Activated CD8-positive, alpha-beta memory T cell treated with anti-CD3 and anti-CD28 coated beads for 4 hours (primary cell): ENCODE results near the gene XRCC4.
"Not testable (repeated sequence)": the region's sequence is repeated elsewhere in the genome, so short reads cannot be mapped to it uniquely, and the experiment has no call there.

Experiments
- DNase-seq, 2 donors: peaks; one replicate each; pipeline ENCODE4 v3.0.0-alpha.2; 2020; ENCODE audit warnings: low read depth in 2 of 2

The XRCC4 gene

DNA sequence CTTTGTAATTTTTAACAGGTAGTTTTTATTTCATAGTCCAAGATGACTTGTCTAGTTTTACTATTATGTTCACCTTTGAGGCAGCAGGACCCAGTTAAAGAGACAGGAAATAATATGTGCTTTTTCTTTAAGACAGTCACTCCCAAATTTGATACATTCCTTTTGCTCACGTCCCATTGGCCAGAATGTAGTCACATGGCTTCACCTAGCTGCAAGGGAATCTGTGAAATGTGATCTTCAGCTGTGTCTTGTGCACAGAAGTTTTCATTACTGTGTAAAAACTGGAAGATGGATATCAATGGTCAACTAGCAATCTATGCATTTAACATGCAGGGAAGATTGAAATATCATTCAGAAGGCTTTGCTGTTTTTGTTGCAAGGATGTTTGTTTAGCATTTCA is 41.1 kb downstream of the XRCC4 start:
- DNase-seq, result no peak

DNA sequence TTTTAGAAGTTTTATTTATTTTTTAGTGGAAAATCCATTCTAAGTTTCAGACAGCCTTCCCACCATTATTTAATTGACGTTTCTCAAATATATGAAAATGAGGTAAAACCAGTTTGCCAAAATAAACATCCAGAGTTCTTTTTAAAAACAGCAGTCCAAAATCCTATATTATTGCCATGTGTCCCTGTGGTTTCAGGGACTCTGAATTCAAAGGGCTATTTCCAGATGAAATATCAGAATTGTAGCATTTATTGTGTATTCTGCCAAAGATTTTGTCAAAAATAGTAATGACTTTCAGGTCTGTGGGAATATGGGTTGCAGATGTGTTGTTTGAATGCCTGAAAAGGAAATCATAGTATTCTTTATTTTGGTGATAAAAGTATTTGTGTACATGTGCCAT is 41.6 kb downstream of the XRCC4 start:
- no peak for DNase-seq

DNA sequence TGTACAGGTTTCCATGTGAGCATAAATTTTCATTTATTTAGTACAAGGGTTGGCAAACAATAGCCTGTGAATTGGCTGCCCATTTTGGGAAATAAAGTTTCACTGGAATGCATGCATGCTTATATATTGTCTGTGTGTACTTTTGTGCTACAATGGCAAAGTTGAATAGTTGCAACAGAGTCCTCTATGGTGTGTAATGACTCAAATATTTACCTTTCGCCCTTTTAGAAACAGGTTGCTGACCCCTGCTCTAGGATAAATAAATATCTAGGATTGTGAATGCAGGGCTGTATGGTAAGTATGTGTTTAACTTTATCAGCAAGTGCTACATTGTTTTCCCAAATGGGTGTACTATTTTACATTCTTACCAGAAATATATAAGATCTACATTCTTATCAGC is 47.2 kb downstream of the XRCC4 start:
- no peak for DNase-seq

DNA sequence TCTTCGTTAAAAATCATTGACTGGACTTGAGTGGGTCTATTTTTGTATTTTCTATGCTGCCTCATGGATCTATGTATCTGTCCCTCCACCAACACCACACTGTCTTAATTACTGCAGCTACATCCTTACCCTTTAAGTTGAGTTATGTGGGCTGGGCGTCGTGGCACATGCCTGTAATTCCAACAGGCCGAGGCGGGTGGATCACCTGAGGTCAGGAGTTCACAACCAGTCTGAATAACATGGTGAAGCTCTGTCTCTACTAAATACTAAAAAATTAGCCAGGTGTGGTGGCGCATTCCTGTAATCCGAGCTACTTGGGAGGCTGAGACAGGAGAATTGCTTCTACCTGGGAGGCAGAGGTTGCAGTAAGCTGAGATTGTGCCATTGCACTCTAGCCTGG is 48.2 kb downstream of the XRCC4 start:
- DNase-seq, result no peak

DNA sequence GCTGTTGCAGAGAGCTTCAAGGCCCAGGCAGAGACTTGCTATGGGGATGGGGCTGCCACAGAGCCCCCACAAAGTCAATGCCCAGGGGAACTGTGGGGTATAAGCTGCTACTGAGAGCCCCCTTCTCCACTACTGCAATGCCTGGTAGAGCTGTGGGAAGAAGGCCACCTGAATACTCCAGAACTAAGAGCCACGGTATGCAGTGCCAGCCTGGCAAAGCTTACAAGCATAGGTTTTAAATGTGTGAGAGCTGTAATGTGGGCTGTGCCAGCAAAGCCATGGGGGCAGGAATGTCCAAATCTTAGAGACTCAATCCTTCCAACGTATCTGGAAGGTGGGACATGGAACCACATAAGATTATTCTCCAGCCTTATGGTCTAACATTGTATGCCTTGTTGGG is 49.2 kb downstream of the XRCC4 start:
- no peak for DNase-seq

DNA sequence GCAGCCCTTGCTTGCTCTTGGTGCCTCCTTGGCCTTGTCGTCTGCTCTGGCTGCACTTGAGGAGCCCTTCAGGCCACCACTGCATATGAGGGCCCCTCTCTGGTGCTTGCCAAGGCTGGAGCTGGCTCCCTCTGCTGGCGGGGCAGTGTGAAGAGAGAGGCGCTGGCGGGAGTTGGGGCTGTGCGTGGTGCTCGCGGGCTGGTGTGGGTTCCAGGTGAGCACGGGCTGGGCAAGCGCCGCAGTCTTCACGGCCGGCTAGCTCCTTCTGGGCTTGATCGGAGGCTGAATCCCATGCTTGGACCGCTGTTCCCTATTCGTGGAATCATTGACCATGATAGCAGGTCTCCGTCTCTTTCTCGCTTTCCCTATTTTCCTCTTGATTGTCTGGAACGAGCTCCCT is 56.5 kb downstream of the XRCC4 start:
- no peak for DNase-seq

DNA sequence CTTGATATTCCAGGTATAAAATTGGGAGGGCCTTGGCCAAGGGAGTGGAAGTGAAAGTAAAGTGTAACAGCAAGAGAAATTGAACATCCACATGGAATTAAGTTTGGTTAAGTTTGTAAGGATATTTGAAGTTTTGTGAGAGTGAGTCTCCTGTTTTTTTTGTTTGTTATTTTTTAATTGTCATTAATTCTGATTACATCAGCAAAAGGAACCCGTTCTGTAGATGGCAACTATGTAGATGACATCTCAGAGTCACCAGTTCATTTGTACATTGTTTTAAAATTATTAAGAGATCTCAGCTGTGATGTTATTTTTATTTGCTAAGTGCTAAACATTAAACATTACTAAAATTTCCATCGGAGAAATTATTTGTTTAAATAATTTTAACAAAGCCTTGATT is 65.2 kb downstream of the XRCC4 start:
- no peak for DNase-seq

DNA sequence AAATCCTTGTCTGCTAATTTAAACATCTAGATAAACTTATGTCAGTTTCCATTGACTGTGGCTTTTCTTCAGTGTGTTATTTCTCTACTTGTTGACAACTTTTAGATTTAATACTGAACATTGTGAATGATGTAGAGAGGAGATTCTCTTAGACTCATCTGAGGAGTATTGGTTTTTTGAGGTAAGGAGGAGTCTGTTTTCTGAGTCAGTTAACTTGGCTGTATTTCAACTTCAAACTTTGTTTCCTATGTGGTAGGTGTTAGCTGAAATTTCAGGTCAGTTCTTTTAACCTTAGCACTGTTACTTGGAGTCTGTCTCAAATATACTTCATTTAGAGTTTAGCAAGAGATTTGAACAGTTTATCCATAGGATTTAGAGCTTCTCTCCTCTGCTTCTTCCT is 67.9 kb downstream of the XRCC4 start:
- no peak for DNase-seq

DNA sequence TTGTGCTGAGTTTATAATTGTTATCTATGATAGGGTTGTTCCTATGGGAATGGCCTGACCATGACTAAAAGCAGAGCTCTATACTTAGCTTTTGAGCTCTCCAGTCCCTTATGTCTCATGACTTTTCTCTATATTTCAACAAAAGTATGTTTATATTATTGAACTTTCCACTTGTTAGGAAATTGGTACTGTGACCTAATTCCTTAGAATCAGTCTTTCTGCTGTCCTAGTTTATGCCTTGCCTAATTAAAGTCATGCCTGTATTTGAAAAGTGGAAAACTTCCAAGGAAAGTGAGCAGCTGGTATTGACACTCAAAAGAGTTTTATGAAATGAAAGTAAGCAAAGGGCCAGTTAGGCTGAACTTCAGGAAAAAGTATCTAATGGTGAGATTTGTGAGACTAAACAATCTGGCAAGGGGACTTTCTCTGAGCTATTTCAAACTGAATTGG is 68.6 kb downstream of the XRCC4 start:
- DNase-seq, result no peak

DNA sequence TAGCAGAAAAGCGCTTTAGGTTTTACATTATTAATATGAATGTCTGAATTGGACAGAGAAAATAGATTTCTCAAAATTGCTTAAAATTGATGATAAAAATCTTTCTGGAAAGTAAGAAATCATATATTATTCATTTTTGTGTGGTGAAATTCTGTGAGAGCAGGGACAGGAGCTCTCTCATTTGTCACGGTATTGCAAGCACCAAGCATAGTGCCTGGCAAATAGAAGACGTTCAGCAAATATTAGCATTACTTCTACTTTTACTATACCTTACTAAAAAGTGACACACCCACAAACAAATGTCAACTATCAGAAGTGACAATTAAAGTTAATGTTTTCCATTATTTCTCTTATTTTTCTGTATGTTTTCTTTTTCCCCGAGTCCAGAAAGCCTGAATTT is 69.1 kb downstream of the XRCC4 start:
- DNase-seq, result no peak

DNA sequence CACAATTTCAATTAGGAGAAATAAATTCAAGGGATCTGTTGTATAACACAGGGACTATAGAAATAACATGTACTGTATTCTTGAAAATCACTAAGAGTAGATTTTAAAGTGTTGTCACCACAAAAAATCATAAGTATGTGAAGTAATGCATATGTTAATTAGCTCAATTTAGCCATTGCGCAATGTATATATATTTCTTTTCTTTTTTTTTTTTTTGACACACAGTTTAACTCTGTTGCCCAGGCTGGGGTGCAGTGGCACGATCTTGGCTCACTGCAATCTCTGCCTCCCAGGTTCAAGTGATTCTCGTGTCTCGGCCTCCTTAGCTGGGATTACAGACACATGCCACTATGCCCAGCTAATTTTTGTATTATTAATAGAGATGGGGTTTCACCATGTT is 70.2 kb downstream of the XRCC4 start:
- no peak for DNase-seq

DNA sequence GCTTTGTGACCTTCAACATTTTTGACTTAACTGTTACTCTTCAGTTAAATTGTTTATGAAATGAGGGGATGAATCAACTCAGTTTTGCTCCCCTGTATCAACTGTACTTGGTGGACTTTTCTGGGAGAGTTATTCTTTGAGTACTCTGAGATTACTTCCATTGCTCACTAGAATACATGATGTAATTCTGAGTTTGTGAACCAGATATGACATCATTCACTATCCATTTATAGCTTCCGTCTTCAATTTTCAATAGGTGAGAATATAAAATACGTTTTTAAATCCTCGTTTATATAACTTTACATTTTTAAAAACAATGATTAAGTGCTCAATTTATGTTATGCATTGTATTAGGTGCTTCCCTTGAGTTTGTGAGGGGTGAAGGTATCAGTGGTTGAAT is 71.0 kb downstream of the XRCC4 start:
- DNase-seq, result no peak

DNA sequence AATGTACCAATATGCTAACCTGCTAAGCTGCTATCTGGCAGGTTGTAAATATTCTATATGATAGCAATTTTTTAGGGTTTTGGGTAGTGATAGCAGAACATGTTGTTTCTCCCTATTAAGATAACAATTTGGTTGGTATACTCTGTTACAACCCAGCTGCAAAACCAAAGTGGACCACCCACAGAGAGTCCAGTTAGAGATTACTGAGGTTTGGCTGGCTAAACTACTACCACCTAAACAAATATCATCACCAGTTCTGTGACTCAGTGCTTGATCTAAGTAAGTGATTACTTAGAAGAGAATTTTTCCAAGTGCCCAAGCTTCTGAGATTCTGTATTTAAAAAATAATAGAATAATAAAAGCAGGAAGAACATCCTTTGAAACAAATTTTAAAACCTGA is 72.3 kb downstream of the XRCC4 start:
- DNase-seq, result no peak

DNA sequence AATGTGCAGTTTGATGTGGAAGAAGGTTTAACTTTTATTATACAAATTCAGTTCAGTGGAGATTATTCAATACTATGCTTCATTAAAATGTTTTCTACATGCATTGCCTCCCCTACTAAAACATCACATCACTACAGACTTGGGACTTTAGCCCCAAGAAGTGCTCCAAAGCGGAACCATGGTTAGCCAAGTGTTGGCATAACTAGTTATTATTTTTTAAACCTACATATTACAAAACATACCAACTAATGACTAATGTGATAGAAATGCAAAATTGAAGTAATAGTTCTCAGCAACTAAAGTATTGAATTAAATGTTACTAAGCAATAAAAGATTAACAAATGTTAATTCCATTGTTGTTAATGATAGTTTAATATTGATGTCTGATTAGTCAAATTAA is 74.5 kb downstream of the XRCC4 start:
- DNase-seq, result no peak

DNA sequence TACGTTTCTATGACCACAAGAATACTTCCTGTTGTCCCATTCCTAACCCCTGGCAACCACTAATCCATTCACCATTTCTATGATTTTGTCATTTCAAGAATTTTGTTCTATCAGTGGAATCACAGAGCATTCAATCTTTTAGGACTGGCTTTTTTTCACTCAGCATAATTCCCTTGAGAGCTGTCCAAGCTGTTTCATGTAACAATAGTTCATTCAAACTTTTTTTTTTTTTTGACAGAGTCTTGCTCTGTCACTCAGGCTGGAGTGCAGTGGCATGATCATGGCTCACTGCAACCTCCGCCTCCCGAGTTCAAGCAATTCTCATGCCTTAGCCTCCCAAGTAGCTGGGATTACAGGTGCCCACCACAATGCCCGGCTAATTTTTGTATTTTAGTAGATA is 75.6 kb downstream of the XRCC4 start:
- not testable (repeated sequence) for DNase-seq

DNA sequence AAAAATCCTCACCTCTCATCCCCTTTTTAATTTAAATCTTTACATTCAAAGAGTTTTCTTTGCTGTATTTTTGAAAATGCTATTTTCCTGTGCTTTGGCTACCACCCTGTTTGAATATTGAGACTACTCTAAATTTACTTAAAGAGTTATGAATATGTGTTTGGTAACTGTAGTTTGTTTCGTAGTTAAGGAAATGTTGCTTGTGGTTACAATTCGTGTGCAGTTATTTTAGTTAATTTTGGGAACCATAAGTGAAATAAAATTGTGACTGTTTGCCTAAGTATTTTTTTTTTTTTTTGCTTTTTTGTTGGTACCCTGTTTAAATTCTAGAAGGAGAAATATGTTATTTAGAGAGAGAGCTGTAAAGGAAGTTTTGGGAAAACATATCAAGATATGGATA is 78.7 kb downstream of the XRCC4 start:
- no peak for DNase-seq

DNA sequence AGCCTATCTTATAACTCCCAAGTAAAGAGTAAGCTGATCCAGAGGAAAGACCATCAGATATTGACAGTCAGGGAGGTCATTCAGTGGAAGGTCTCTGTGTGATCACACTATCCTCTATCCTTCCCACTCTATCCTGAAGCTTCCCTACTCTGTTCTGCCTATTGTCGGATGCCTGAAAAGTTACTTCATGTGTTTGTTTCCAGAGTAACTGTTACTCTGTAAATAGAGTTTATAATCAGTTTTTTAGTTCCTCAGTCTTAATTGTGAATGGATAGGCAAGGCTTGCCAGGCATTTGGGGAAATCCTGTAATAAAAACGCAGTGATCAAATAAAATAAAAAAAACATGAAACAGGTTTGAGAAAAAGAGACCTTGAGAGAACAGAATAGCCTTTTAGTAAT is 79.8 kb downstream of the XRCC4 start:
- no peak for DNase-seq

DNA sequence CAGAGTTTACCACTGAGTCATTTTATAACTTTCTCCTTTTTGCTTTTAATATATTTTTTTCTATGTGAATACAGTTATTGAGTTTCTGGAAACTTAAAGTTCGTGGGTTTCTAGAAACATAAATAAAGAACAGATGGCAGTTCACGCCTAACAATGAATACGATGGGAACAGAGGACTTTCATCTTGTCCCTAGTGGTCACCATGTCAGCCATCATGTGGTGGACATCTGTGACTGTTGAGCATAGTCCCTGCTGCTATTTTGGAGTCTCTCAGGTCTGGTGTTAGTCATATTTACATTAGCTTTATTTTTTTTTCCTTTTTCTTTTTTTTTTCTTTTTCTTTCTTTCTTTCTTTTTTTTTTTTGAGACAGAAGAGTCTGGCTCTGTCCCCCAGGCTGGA is 85.3 kb downstream of the XRCC4 start:
- no peak for DNase-seq

DNA sequence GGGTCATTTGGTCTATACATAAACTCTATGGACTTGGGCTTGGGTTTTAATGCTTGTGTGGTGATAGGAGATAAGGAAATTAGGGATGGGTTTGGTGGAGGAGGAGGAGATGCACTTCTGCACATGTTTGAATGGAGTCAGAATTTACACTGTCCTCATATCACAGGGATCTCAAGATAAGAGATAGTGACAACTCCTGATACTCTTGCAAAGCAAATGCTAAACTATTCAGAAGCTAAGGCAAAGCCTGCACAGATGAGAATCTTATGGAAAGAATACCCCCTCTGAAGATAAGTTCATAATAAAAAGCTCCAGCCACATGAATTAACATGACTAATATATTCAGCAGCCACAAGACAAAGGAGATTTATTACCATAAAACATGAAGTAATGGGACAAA is 90.2 kb downstream of the XRCC4 start:
- DNase-seq, result no peak

DNA sequence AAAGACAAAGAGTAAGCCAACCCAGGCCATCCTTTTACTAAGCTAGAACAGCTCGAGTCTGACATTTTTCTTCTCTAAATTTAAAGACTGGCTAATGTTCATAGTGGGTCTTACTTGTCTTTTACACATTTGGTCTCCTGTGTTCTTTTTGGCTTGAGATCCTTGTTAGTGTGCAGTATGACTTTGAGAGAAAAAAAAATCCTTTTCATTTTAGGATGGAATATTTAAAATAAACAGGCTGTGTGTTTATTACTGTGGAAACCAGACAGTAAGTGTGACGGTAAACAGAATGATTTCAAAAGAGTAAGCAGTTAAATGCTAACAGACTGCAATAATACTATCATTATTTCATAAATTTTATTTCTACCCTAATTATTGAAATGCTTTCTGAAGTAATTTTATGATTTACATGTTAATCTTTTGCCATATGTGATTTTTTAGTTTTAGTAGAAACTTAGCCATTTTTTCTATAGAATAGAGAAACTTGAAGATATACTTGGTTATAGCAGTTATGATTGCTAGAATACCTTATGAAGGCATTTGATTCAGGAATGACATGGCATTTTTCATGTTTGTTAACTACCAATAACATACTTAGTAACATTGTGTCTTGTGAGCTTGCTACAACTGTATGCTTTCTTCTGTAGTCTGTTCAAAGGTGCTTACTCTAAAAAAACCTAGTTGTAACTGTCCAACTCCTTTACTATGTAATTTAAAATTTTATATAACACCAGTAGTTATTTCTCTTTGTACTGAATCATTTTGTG is 92.4 kb downstream of the XRCC4 start:
- DNase-seq, result no peak

DNA sequence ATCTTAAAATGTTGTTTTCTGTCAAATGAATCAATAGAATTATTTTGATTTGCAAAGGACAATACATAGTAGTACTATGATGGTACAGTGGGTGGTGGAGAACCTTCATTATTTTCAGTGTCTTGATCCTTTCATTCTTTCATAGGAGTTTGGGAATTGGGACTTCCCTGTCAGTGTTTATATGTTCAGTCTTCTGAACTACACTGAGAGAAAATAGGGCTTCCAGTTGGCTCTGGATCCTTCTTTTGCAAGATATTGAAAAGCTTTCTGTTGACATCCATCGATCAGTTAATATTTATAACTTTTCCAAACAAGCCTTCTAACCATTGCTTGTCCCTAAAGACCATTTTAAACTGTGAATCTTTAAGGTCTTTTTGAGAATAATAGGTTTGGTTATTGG is 94.7 kb downstream of the XRCC4 start:
- no peak for DNase-seq

DNA sequence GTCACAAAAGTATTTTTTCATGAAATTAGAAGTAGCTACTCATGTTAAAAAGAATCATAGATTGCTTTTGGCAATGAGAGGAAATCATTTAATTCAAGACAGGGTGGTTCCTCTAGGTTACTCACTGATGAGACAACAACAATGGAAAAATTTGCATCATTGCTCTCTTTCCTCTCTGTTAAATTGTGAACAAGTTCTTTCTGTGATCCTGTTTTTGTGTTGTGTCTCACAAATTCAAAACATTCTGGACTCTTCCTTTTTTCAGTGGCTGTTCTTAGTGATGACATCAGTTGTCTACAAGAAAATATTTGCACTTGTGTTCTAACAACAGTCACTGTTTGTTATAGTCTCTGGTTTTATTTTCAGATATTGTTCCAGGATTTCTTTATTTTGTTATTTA is 95.3 kb downstream of the XRCC4 start:
- DNase-seq, result no peak

DNA sequence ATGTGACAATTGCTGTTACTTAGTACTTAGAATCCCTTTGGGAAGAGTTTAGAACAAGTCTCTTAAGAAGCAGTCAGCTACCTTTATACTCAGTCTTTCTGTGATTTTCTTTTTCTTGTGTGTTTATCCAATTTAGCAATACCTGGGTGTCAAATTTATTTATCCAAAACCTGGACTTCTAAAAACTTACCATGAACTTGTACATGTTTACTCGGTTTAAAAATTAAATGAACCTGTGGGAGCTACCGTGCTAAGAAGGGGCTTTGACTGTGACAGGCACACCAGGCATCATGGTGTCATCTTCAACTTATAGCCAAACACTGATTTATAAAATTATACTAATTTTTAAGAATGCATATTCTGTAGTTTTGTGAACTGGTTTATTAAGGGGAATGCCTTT is 96.5 kb downstream of the XRCC4 start:
- no peak for DNase-seq

DNA sequence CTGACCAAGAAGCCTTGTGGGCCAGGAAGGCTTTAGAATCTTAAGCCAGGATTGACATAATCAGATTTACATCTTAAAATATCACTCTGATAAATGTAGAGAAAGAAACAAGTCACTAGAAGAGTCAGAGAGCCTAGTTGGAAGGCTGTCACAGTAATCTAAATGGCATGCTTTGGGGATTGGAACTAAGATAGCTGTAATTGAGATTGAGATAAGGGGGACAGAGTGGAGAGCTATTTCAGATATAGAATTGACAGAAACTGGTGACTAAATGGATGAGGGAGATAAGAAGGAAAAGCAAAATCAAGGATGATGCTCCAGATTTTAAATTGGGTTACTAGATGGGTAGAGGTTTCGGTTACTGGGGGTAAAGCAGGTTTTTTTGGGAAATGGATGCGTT is 100.5 kb downstream of the XRCC4 start:
- DNase-seq, result no peak
